Panc1 (cell line): ENCODE results near the gene PBRM1. TPM values are rescaled to one million over a fixed set of nuclear protein-coding genes. Genes with fewer than 3 reads are reported as not detected.
"Not testable (repeated sequence)": the region's sequence is repeated elsewhere in the genome, so short reads cannot be mapped to it uniquely, and the experiment has no call there.

Source experiments
- ATAC-seq: fragments of 200-7000 bp; cut with Tn5 transposase; 2 replicates; pipeline ENCODE4 v1.9.1; 2020; ENCODE audit warnings: mild to moderate bottlenecking, moderate library complexity
- BruUV-seq: library from RNA; stranded (reverse); fragments of 400-500 nt; replicated peaks from 2 replicates; lab custom pipeline; 2021; lab: Mats Ljungman, UMichigan
- CTCF ChIA-PET: fragments of 300-600 bp; sonication (Branson Sonifier 250); formaldehyde crosslinking; loops from one replicate; lab custom pipeline; 2022; ENCODE audit warnings: antibody characterized with exemption; lab: Charles Lee
- POLR2A ChIA-PET: fragments of 300-600 bp; sonication (Branson Sonifier 250); formaldehyde crosslinking; loops from one replicate; lab custom pipeline; 2022; ENCODE audit warnings: antibody characterized with exemption; lab: Charles Lee
- DNase-seq: peaks from one replicate; pipeline ENCODE4 v3.0.0-alpha.2; 2010; ENCODE audit warnings: low read depth, low spot score
- H3K27ac ChIP-seq: 2 replicates; pipeline ENCODE4 v1.5.1; 2011; ENCODE audit warnings: mild to moderate bottlenecking, low read length, inconsistent platforms
- H3K27me3 ChIP-seq: fragments of 200-500 bp; sonication (Bioruptor generic); 2 replicates; pipeline ENCODE4 v1.6.0; 2014; ENCODE audit warnings: low read length, inconsistent platforms; ENCODE audit not compliant: control insufficient read depth, insufficient read depth
- H3K36me3 ChIP-seq: fragments of 200-500 bp; sonication (Bioruptor generic); 2 replicates; pipeline ENCODE4 v1.5.1; 2014; ENCODE audit warnings: inconsistent platforms, mild to moderate bottlenecking, low read length, moderate library complexity; ENCODE audit not compliant: control insufficient read depth, insufficient read depth
- H3K4me1 ChIP-seq: 2 replicates; pipeline ENCODE4 v1.5.1; 2011; ENCODE audit warnings: inconsistent platforms, mild to moderate bottlenecking, low read length, moderate library complexity; ENCODE audit not compliant: control insufficient read depth, insufficient read depth
- H3K4me3 ChIP-seq, 2 experiments: 2 replicates each; pipeline ENCODE4 v1.5.1; 2011 to 2012; ENCODE audit warnings: low read depth in 2 of 2, low read length in 2 of 2, mild to moderate bottlenecking in 2 of 2, inconsistent platforms in 1 of 2, moderate library complexity in 1 of 2
- H3K9me3 ChIP-seq: fragments of 200-500 bp; sonication (Bioruptor generic); 2 replicates; pipeline ENCODE4 v1.5.1; 2014; ENCODE audit warnings: low read depth, mild to moderate bottlenecking, inconsistent platforms, low read length, moderate library complexity; ENCODE audit not compliant: control insufficient read depth, insufficient read depth
- POLR2AphosphoS5 ChIP-seq: IDR thresholded peaks from 2 replicates; pipeline ENCODE4 v1.6.1; 2012; ENCODE audit warnings: mild to moderate bottlenecking, low read depth, low read length, moderate library complexity
- SIN3A ChIP-seq: IDR thresholded peaks from 2 replicates; pipeline ENCODE4 v1.6.1; 2012; ENCODE audit warnings: low read depth, mild to moderate bottlenecking, low read length, moderate library complexity, borderline replicate concordance; ENCODE audit not compliant: insufficient read depth
- TCF7L2 ChIP-seq: IDR thresholded peaks from 2 replicates; pipeline ENCODE4 v1.6.1; 2011; ENCODE audit warnings: mild to moderate bottlenecking, low read depth, low read length, inconsistent platforms
- in situ Hi-C: cut with HindIII; loops from 2 replicates; pipeline ENCODE4 v1.10.0; 2016; ENCODE audit warnings: low sequenced_read_pairs, low pct_unique_long_range_greater_than_20kb
- intact Hi-C: fragments of 100-400 bp; cut with micrococcal nuclease; formaldehyde crosslinking; loops from one replicate; pipeline ENCODE4 v1.10.0; 2022; ENCODE audit not compliant: unreplicated experiment
- total RNA-seq: library from RNA; stranded (reverse); gene quantifications from one replicate; pipeline ENCODE4 v1.2.1, GENCODE V29; 2021; ENCODE audit not compliant: unreplicated experiment
- TF ChIP-seq, protein P1 (sequence below), 2 experiments: IDR thresholded peaks; 2 replicates each; pipeline ENCODE4 v1.6.1; 2011 to 2012; ENCODE audit warnings: low read depth in 2 of 2, control low read depth in 1 of 2, low read length in 1 of 2, mild to moderate bottlenecking in 1 of 2, moderate library complexity in 1 of 2; ENCODE audit not compliant: insufficient read depth in 1 of 2
- TF ChIP-seq, protein P2 (sequence below): fragments of 450-650 bp; IDR thresholded peaks from 2 replicates; pipeline ENCODE4 v1.5.1; 2017; ENCODE audit warnings: mild to moderate bottlenecking

PBRM1 gene
- total RNA-seq, 1 experiment from 2014 or later = 43.5 TPM

DNA sequence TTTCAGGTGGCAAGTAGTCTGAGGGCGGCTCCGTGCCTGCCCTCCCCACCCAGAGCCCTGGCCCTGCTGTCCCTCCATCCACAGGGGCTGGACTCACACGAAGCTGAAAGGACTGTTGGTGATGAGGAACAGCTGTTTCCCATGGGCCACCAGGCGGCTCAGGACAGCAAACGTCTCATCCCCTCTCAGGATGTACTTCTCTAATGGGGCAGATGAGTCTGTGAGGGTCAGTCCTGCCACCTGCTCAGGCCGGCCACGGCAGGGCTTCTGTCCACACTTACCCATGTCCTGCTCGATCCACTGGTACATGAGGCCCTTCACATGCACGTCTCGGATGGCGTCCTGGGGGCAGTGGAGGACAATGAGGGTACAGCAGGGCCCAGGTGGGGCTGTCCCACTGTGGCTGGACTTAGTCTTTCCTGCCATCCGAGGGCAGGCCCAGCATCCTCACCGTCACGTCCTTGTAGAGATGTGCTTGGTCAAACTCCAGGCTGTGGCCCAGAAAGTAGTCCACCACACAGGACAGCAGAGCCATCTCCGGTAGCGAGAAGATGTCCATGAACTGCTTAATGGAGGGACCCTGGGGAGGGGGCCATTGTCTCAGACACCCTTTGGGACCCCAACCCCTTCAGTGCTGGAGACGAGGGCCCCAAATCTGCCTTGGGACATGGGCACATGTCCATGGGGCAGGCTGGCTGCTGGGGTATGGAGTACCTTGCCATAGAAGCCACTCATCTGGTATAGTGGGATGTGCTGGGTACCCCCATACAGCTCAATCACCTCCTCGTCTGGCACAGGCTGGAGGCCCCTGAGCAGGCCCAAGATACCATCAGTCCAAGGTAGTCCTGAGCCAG, 157.8 kb downstream of the PBRM1 start:
- no peak overlapping the region for H3K27ac ChIP-seq
- peaks cover 4% of the 10 kb centered on the region for H3K4me1 ChIP-seq
- intact Hi-C loops = no loop called here
- TF ChIP-seq, protein P1, sequence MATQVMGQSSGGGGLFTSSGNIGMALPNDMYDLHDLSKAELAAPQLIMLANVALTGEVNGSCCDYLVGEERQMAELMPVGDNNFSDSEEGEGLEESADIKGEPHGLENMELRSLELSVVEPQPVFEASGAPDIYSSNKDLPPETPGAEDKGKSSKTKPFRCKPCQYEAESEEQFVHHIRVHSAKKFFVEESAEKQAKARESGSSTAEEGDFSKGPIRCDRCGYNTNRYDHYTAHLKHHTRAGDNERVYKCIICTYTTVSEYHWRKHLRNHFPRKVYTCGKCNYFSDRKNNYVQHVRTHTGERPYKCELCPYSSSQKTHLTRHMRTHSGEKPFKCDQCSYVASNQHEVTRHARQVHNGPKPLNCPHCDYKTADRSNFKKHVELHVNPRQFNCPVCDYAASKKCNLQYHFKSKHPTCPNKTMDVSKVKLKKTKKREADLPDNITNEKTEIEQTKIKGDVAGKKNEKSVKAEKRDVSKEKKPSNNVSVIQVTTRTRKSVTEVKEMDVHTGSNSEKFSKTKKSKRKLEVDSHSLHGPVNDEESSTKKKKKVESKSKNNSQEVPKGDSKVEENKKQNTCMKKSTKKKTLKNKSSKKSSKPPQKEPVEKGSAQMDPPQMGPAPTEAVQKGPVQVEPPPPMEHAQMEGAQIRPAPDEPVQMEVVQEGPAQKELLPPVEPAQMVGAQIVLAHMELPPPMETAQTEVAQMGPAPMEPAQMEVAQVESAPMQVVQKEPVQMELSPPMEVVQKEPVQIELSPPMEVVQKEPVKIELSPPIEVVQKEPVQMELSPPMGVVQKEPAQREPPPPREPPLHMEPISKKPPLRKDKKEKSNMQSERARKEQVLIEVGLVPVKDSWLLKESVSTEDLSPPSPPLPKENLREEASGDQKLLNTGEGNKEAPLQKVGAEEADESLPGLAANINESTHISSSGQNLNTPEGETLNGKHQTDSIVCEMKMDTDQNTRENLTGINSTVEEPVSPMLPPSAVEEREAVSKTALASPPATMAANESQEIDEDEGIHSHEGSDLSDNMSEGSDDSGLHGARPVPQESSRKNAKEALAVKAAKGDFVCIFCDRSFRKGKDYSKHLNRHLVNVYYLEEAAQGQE (IDR thresholded peaks at IDR 0.05; ENCODE audit: insufficient read depth in 1 of 2, low read depth in 2 of 2, low read length in 1 of 2) = no peak
- no peak for TF ChIP-seq SIN3A
- no peak for TF ChIP-seq POLR2AphosphoS5
- ChIA-PET POLR2A (interaction anchor here (1.3 kb wide), 1 partner anchor 8 kb away, joined by 3 read pairs; the partner anchor contains the start of gene UQCC5), CTCF (no interaction called here)
- in situ Hi-C loops = no loop called here
- no peaks in the 10 kb centered on the region for H3K9me3 ChIP-seq
- no peaks in the 10 kb centered on the region; the same call in 1 of the 2 replicates for H3K36me3 ChIP-seq
- no peak overlapping the region for H3K4me3 ChIP-seq
- DNase-seq (no peak), ATAC-seq (no peak)
- TSS peak; percentile 50 for BruUV-seq
- no peaks in the 10 kb centered on the region for H3K27me3 ChIP-seq

DNA sequence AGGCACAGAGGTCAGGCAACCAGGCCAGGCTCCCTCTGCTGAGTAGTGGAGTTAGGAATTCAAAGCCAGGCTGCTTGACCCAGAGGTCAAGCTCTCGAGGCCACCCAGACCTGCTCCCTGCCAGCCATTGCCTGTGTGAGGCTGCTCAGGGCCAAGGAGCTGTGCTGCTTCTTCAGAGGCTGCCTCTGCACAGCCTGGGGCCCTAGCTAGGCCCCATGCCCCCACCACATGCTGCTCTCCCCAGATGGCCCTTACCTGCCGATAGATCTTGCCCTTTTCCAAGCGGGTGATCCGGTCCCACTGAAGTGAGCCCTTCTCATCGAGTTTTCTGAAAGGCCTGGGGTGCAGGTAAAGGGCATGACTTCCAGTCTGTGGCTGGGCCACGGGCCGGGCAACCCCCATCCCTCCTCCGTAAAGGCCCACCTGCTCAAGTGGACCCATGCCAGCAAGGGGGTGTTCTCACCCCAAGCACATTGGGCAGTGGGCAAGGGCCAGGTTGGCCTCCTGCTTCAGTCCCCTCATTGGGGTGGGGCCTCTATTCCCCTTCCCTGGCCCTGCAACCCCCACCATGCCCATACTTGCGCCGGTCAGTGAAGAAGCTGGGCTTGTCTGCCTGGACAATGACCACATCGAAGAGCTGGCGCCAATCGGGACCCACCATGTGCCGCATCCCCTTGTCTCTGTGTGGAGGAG, 158.5 kb downstream of the PBRM1 start:
- ATAC-seq (no peak), DNase-seq (no peak)
- H3K27me3 ChIP-seq = no peaks in the 10 kb centered on the region
- BruUV-seq = no TSS peak
- TF ChIP-seq, protein P2, sequence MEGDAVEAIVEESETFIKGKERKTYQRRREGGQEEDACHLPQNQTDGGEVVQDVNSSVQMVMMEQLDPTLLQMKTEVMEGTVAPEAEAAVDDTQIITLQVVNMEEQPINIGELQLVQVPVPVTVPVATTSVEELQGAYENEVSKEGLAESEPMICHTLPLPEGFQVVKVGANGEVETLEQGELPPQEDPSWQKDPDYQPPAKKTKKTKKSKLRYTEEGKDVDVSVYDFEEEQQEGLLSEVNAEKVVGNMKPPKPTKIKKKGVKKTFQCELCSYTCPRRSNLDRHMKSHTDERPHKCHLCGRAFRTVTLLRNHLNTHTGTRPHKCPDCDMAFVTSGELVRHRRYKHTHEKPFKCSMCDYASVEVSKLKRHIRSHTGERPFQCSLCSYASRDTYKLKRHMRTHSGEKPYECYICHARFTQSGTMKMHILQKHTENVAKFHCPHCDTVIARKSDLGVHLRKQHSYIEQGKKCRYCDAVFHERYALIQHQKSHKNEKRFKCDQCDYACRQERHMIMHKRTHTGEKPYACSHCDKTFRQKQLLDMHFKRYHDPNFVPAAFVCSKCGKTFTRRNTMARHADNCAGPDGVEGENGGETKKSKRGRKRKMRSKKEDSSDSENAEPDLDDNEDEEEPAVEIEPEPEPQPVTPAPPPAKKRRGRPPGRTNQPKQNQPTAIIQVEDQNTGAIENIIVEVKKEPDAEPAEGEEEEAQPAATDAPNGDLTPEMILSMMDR = no peak
- TF ChIP-seq POLR2AphosphoS5 (no peak), TCF7L2 (no peak), SIN3A (no peak)
- TF ChIP-seq, protein P1 (IDR thresholded peaks at IDR 0.05; ENCODE audit: insufficient read depth in 1 of 2, low read depth in 2 of 2, low read length in 1 of 2) = no peak
- ChIA-PET CTCF (interaction anchor here (0.6 kb wide), 1 partner anchor 154 kb away, joined by 5 read pairs; no protein-coding TSS in a partner anchor), POLR2A (interaction anchor here (0.9 to 1.3 kb wide), 2 partner anchors 9 to 15 kb away, joined by 3 to 6 read pairs; partner anchors contain the start of gene UQCC5)
- in situ Hi-C loops = no loop called here
- no peak overlapping the region for H3K4me3 ChIP-seq
- no peaks in the 10 kb centered on the region for H3K9me3 ChIP-seq
- no peak overlapping the region for H3K27ac ChIP-seq
- H3K36me3 ChIP-seq = no peaks in the 10 kb centered on the region
- intact Hi-C loops = no loop called here
- no peaks in the 10 kb centered on the region; the same call in none of the 2 replicates for H3K4me1 ChIP-seq

- ATAC-seq, H3K4me1 ChIP-seq, H3K9me3 ChIP-seq, DNase-seq, H3K36me3 ChIP-seq, H3K27ac ChIP-seq, intact Hi-C loops, H3K27me3 ChIP-seq, BruUV-seq, H3K4me3 ChIP-seq, in situ Hi-C loops: not testable (repeated sequence)
- ChIA-PET POLR2A (interaction anchor here (0.9 to 1.3 kb wide), 2 partner anchors 9 to 15 kb away, joined by 3 to 6 read pairs; partner anchors contain the start of gene UQCC5), CTCF (interaction anchor here (0.6 kb wide), 1 partner anchor 155 kb away, joined by 5 read pairs; no protein-coding TSS in a partner anchor)
Measured at GRCh38 chr3:52526671-52527038, 159.1 kb downstream of the PBRM1 start.
